ENCODE data around the gene IFNLR1.

IFNLR1 gene

DNA sequence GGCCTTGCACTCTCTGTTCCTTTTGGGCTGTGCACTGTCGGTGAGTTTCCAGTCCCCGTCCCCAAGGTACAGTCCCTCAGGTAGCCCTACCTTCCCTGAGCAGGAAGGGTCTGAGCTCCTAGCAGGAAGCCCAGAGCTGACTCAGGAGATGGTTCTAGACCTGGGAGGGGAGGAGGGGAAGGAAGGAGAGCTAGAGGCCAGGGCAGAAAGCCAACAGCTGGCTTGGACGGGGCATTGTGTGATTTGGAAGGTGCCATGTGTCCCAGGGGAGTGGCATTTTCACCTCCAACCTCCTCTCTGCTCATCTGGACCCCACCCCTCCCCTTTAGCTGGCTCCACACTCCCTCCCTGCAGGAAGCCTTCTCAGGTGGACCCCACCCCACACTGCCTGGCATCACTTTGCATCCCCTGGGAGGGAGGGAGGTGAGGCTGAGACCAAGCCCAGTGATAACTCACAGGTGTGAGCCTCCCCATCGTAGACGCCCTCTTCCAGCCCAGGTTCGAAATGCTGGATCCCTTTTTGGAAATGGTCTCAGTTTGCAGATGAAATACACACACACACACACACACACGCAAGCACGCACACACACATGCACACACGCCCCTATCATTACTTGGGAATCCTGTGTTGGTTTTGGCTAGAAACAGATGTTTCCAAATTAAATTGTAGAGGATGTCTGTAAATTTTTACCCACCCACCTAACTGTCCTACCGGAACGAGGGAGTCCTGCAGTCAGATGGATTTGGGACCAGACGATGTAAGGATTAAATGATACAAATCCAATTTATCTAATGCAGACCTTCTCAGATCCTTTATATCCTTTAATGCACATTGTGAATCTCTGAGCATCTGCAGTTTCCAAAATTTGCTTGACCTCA is 19.7 kb upstream of the IFNLR1 start:
- Histone ChIP-seq H3K27me3 (no peaks in the 10 kb centered on the region), H3K4me3 (ENCODE audit: low read depth, low read length) (no peak overlapping the region), H3K9me3 (no peaks in the 10 kb centered on the region), H3K4me1 (no peaks in the 10 kb centered on the region), H3K36me3 (no peaks in the 10 kb centered on the region)
- DNase-seq, result no peak
- TF ChIP-seq, protein P1, sequence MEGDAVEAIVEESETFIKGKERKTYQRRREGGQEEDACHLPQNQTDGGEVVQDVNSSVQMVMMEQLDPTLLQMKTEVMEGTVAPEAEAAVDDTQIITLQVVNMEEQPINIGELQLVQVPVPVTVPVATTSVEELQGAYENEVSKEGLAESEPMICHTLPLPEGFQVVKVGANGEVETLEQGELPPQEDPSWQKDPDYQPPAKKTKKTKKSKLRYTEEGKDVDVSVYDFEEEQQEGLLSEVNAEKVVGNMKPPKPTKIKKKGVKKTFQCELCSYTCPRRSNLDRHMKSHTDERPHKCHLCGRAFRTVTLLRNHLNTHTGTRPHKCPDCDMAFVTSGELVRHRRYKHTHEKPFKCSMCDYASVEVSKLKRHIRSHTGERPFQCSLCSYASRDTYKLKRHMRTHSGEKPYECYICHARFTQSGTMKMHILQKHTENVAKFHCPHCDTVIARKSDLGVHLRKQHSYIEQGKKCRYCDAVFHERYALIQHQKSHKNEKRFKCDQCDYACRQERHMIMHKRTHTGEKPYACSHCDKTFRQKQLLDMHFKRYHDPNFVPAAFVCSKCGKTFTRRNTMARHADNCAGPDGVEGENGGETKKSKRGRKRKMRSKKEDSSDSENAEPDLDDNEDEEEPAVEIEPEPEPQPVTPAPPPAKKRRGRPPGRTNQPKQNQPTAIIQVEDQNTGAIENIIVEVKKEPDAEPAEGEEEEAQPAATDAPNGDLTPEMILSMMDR (IDR thresholded peaks at IDR 0.05; ENCODE audit: low read depth, low read length), result no peak

DNA sequence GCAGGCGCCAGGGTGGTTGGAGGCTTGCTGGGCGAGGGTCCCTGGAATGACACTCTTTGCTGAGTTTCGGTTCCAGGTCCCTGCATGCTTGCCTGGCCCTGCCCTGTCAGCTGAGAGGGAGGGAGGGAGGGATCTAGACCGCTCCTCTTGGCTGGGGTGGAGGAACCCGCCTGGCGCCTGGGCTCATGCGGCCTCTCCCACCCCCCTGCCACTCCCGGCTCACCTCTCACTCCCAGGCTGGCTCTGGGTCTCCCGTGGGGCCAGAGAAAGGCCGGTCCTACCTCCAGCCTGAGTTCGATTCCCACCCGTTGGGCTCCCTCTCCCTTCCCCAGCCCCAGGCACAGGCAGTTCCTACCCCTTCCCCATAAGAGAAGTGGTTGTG is 19.0 kb upstream of the IFNLR1 start:
- TF ChIP-seq, protein P1 (IDR thresholded peaks at IDR 0.05; ENCODE audit: low read depth, low read length), result no peak

DNA sequence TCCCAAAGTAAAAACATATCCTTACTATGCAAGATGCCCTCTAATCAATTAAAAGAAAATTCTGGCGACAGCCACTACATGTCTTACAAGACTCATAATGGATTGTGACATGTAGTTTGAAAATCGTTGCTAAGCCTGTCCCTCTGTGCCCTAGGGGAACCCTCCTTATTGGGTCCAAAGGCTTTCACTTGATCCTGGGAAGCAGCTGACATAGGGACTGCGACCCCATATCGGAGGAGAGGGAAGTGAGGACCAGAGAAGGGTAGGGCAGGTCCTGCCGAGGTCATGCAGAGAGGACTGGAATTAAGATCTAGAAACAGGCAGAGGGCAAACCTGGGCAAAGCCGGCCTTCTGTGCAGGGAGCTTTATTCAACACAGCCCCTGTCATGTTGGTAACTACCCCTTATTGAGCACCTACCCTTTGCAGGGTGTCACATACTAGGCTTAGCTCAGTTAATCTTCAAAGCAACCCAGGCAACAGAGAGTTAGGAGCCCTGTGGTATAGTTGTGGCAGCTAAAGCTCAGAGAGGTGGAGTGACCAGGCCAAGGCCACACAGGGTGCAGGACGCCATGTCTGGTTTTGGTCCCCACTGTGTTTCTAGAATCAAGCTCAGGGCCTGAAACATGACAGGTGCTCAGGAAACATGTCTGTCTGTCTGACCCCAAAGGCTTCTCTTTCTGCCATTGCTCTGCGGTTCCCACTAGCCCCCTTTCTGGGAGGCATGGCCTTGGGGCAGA is 18.4 kb upstream of the IFNLR1 start:
- no peaks in the 10 kb centered on the region for H3K27me3 ChIP-seq
- DNase-seq, result no peak
- H3K4me1 ChIP-seq, result no peaks in the 10 kb centered on the region
- no peaks in the 10 kb centered on the region for H3K36me3 ChIP-seq
- H3K9me3 ChIP-seq, result no peaks in the 10 kb centered on the region
- TF ChIP-seq, protein P1 (IDR thresholded peaks at IDR 0.05; ENCODE audit: low read depth, low read length), result no peak
- H3K4me3 ChIP-seq (ENCODE audit: low read depth, low read length), result no peak overlapping the region

More for the DNA sequence above, 19.0 kb upstream of the IFNLR1 start:
- Histone ChIP-seq H3K4me1 (no peaks in the 10 kb centered on the region), H3K4me3 (ENCODE audit: low read depth, low read length) (no peak overlapping the region), H3K36me3 (no peaks in the 10 kb centered on the region), H3K27me3 (no peaks in the 10 kb centered on the region), H3K9me3 (no peaks in the 10 kb centered on the region)
- DNase-seq, result no peak

DNA sequence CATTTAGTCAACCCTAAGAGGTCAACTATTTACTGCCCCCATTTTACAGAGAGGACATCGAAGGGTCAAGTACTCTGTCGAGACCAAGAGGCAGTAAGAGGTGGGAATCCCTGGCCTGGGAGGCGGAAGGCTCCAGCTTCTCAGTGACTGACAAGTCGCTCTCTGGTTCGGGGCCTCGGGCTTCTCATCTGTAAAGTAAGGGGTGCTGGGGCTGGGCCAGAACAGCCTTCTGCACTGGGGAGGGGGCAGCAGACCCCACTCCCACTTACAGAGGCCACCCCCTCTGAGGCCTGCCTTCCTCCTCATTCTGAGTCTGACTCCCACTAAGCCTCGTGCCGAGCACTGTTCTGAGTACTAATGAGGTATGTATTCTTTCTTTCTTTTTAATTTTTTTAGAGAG is 17.0 kb upstream of the IFNLR1 start:
- no peaks in the 10 kb centered on the region for H3K4me1 ChIP-seq
- no peaks in the 10 kb centered on the region for H3K27me3 ChIP-seq
- no peak overlapping the region for H3K4me3 ChIP-seq (ENCODE audit: low read depth, low read length)
- H3K9me3 ChIP-seq, result no peaks in the 10 kb centered on the region
- no peak for DNase-seq
- no peaks in the 10 kb centered on the region for H3K36me3 ChIP-seq
- TF ChIP-seq, protein P1 (IDR thresholded peaks at IDR 0.05; ENCODE audit: low read depth, low read length), result no peak

DNA sequence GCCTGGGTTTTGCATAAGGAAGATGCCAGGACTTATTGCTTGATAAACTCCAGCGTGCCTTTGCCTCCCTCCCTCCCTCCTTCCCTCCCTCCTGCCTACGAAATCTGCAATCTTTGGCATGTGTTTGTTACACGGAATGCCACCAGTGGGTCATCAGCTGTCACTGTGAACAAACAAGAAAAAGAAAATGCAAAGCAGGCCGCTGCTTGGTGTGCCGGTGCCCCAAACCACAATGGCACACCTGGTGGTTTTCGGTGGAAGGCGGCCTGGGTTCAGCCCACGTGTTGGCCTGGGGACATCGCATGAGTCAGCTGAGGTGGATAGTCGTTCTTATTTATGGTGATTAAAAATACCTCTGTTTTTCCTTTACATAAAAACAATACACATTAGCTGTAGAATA is 16.3 kb upstream of the IFNLR1 start:
- no peaks in the 10 kb centered on the region for H3K4me1 ChIP-seq
- H3K4me3 ChIP-seq (ENCODE audit: low read depth, low read length), result no peak overlapping the region
- TF ChIP-seq, protein P1 (IDR thresholded peaks at IDR 0.05; ENCODE audit: low read depth, low read length), result no peak
- H3K36me3 ChIP-seq, result no peaks in the 10 kb centered on the region
- DNase-seq, result no peak
- no peaks in the 10 kb centered on the region for H3K9me3 ChIP-seq
- H3K27me3 ChIP-seq, result no peaks in the 10 kb centered on the region

DNA sequence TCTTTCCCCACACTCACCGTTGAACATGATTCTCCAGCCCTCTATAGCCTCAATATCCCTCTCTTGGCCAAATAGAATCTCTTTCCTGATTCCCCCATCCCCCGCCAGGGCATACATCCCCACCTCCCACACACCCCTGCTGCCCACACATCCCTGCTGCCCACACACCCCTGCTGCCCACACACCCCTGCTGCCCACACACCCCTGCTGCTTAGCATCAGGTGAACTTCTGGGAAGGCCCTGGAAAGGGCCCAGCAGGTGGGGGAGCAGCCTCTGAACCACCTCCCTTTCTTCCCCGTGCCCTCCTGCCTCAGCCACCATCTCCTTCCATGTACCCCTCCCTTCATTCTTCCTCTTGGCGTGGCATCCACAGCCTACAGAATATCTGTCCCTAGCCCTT is 15.9 kb upstream of the IFNLR1 start:
- TF ChIP-seq, protein P1 (IDR thresholded peaks at IDR 0.05; ENCODE audit: low read depth, low read length), result no peak
- Histone ChIP-seq H3K9me3 (no peaks in the 10 kb centered on the region), H3K36me3 (no peaks in the 10 kb centered on the region), H3K4me3 (ENCODE audit: low read depth, low read length) (no peak overlapping the region), H3K27me3 (no peaks in the 10 kb centered on the region), H3K4me1 (no peaks in the 10 kb centered on the region)
- no peak for DNase-seq
